HG03060 (cell line): ENCODE data around the gene GARIN5A.
"Not testable (repeated sequence)": the region's sequence is repeated elsewhere in the genome, so short reads cannot be mapped to it uniquely, and the experiment has no call there.

Experiments used
- ATAC-seq: cut with Tn5 transposase; IDR thresholded peaks from one replicate; pipeline ENCODE4 v1.9.1; 2021; ENCODE audit warnings: low read depth, moderate number of reproducible peaks; ENCODE audit not compliant: unreplicated experiment

GARIN5A gene

DNA sequence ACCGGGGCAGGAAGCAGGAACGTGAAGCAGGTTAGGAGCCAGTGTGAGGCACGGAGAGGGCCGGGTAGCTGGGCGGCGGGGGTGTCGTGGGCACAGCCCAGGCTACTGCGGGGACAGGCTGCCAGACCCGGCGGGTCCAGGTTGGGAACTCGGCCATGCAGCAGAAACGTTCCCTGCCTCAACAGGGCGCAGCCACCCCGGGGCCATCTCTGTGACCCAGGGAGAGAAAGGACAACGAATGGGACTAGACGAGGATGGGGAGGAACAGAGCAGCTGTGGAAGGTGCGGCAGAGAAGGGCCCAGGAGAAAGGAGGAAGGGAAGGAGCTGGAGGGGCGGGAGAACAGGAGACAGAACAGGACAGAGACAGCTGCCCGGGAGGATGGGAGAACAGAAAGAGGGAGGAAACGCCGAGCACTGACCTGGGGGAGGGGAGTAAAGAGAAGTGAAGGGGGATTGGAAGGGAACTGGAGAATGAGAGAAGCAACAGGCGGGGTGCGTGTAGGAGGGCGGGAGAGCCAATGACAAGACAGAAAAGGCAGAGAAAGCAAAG lies 12.9 kb upstream of the GARIN5A start:
- ATAC-seq: no peak

DNA sequence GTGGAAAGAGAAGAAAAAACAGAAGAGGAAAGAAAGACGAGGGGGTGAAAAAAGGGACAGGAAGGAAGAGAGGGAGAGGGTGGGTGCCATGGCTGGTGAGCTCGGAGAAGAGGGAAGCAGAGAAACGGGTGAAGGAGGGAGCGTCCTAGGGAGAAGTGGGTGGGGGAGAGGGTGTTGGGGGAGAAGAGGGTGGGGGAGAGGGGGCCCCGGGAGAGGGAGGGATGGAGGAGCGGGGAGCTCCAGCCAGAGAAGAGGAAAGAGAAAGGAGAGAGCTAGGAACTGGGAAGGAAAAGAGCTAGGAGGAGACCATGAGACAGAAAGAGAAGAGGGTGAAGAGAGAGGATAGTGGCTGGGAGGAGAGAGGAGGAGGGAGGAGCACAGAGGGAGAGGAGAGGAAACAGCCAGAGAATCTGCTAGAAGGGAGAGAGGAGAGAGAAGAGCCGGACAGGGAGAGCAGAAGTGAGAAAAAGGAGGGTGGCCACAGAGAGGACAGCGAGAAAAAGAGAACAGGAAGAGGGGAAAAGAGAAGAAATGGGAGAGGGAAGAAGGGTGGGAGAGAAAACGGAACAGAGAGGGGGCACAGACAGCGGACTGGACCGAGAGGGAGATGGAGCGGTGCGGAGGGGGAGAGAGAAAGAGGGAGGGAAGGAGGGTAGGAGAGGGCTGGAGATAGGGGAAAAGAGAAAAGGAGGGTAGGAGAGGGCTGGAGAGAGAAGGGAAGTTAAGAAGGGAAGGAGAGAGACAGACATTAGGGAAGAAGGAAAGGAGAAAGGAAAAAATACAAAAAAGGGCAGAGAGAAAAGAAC lies 11.9 kb upstream of the GARIN5A start:
- ATAC-seq: no peak

DNA sequence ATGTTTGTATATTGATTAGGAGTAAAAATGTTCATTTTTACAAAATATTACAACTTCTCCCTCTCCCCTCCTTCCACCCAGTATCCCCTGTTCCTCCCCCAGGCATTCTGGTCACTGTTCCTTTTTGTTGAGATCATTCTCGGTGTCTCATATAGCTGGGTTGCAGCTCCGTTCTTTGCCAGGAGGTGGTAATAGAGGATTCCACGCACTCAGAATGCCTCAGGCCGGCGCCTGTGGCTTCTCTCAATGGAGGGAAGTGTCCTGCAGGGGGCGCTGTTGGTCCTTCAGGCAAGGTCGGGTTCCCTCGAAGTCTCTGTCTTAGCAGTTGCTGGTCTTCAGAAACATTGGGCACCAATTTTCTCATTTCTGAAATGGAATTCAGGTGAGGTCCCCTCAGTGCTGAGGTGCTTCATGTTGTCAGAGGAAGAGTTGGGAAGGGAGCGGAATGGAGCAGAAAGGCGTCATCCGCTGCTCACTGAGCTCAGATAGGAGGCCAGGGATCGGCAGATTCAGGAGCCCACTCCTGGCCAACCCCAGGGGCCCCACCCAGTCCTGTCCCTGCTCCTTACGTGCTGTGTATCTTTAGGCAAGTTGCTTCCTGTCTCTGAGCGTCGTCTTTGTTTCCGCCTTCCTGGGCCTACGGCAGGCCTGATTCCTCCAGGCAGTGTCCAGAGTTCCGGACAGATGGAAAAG lies 10.3 kb upstream of the GARIN5A start:
- no peak for ATAC-seq

DNA sequence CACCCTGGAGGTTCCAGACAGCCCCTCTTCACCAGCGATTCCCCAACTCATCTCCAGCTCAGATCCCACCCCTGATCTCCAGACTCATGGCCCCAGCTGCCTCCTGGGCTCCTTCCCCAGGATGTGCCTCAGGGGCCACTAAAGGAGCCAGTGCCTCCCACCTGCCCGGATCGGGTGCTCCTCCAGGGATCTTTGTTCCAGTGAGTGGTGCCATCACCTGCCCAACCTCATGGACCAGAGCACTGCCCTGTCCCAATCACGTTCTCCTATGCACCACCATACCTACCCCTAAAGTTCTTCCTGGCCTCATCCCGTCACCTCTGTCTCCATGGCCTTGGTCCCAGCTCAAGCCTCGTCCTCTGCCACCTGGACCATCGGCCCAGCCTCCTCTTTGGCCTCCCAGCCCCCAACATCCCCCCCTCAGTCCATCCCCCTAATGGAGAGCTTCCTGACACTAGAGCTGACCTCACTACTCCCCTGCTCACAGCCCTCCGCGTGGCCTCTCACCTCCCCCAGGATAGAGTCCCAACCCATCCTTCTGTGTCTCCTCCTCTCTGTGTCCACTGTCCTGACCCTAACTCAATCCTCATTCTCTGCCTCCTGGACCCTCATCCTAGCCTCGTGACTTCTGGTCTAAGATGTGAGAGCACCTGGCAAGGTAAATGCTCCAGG lies 8.8 kb upstream of the GARIN5A start:
- no peak for ATAC-seq

DNA sequence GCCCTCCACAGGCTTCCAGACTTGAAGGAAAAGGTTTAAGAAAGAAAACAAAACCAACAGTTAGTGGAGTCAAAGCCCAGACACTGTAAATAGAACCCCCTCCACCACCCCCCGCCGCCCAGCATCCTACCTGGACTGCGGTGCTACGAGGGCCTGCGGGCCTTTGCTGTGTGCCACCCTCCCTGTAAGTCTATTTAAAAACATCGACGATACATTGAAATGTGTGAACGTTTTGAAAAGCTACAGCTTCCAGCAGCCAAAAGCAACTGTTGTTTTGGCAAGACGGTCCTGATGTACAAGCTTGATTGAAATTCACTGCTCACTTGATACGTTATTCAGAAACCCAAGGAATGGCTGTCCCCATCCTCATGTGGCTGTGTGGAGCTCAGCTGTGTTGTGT lies 6.3 kb upstream of the GARIN5A start:
- no peak for ATAC-seq

DNA sequence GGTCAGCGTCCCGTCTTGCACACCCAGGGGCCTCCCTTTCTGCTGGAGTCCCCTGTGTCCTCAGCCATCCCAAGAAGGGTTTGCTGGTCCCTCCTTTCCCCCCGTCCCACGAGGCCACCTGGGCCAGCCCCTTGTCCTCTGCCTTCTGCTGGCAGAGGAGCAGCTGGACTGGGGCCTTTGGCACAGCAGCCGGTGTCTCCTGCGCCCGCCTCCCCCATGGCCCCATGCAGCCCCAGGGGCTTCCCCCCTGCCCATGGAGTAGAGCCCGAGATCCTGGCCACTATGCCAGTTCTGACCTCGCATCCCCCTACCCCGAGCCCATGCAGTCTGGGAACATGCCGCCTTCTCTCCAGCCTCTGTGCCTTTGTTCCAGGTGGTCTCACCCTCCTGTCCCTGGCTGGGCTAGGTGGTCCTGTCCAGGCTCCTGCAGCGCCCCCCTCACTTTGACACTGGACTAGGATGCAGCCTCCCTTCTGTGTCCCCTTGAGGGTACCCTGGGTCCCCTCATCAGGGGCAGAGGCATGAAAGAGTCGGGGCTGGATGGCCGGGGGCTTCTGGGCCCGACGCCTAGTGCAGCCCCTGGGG lies 5.7 kb upstream of the GARIN5A start:
- no peak for ATAC-seq

DNA sequence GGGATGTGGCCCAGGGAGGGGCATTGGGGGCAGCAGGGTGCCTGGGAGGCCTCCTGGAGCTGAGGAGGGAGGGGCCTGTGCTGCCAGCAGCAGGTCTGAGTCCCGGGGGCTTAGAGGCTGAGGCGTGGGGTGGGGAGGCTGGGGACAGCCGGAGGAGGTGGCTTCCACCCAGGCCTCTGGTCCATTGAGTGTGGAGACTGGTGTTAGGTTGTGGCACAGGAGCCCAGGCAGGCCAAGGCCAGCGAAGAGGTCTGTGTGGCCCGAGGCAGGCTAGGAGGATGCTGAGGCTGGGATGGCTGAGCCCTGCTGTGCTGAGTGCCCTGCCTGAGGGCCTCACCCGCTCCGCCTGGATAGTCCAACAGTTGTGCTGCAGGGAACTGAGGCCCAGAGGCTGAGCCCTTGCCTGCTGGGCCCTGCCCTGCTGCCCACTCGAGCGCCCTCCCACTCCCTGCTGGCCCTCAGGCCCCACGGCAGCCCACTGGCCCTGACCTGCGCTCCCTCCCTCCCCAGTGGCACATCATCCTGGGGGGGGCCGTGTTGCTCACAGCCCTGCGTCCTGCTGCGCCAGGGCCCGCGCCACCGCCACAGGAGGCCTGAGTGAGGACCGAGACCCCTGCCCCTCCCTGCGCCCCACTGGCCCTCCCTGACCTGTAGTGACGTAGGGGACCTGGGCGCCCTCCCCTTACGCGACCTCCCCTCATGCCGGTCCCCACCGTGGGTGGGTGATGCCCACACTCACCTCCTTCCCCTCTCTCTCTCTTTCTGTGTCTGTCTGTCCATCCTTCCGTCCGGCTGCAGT lies 4.9 kb upstream of the GARIN5A start:
- ATAC-seq: no peak

DNA sequence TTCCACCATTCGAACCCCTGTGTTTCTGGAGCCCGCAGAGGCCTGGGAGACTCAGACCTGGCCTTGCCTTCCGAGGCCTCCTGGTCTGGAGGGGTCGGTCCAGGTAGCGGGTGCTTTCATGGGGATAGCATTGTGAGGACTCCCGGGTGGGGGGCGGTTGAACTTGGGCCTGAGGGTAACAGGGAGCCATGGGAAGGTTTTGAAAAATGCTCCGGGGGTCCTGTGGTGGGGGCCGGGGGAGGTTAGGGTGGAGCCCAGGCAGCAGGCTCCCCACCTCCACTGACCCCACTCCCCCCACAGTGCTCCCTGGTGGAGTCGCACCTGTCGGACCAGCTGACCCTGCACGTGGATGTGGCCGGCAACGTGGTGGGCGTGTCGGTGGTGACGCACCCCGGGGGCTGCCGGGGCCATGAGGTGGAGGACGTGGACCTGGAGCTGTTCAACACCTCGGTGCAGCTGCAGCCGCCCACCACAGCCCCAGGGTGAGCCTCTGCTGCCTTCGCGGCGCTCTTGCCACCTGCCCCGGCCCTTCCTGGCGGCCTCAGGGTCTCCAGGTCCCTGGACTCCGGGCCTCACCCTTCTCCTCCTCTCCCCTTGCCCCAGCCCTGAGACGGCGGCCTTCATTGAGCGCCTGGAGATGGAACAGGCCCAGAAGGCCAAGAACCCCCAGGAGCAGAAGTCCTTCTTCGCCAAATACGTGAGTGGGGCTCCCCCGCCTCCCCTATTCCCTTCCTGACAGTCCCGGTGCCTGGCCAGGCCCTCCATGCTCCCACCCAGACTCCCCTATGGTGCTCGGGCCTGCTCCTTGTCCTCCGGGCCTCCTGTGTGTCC lies 3.8 kb upstream of the GARIN5A start:
- no peak for ATAC-seq

DNA sequence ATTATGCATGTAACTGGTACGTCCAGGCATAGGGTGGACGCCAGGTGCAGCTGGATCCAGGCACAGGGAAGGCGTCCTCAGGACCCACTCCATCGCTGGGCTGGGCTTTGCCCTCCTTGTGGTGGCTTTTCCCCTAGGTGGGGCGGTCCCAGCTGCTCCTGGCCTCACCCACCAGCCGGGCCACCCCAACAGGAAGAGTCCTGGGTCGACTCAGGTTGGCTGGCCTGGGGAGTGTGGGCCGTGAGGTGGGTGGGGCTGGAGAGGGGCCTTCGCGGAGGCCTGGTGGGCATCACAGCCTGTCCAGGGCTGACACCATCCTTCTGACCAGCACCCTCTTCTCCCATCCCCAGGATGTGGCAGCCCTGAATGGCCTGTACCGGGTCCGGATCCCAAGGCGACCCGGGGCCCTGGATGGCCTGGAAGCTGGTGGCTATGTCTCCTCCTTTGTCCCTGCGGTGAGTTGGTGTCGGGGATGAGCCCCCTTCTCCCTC lies 3.2 kb upstream of the GARIN5A start:
- no peak for ATAC-seq

DNA sequence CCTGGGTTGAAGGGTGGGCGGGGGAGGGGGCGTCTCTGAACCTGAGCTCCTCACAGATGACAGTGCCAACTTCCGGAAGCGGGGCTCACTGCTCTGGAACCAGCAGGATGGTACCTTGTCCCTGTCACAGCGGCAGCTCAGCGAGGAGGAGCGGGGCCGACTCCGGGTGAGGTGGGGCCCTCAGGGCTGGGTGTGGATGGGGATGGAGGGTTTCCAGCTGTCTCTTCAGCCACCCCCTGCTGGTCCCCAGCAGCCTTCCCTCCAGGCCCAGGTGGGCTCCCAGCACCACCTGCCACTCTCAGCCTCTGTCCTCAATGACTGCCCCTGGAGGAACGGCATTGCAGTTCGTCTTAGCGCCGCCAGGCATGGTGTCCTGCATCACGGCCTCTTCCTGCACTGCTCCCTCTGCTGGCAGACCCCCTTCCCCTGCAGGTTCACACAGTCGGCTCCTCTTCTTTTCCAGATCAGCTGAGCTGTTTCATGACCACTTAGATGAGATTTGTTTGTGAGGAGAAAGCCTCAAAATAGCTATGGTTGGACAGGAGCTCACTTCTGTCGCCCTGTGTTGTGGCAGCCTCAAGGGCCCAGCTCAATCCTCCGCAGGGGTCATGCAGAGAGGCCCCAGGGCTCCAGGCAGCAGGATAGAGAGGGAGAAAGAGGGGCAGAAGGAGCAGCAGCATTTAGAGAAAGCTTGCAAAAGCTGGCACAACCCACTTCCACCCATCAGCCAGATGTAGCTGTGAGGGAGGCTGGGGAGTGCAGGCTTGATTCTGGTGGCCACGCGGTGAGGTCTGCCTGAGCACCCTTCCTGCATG lies 2.5 kb upstream of the GARIN5A start:
- ATAC-seq: no peak

DNA sequence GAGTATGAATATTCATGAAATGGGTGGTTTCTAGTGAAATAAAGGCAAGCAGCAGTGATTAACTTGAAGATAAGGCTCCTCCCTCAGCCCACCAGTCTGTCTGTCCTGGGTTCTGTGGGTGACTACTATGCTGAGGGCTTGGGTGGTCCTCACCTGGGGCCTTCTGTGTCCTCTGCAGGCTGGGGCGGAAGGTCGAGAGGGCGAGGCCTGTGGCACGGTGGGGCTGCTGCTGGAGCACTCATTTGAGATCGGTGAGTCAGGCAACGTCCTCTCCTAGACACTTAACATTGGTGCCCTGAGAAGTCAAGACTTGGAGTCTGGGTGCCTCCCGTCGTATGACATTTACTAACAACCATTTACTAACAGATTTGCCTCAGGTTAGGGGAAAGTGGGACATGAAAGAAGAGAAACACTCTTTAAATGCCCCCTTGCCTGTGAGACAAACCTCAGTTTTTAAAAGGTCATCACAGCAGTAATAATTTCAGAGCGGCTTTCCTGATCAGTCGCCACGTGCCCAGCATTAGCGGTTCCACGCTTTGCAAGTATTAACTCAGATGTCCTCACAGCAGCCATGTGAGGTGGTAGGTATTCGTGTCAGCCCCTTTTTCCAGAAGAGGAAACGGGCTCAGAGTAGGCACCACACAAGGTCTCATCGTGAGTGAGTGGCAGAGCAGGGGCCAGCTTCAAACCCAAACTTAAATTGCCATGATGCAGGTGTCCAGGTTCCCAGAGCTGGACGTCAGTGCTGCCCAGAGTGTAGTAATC lies 1.3 kb upstream of the GARIN5A start:
- ATAC-seq: no peak

DNA sequence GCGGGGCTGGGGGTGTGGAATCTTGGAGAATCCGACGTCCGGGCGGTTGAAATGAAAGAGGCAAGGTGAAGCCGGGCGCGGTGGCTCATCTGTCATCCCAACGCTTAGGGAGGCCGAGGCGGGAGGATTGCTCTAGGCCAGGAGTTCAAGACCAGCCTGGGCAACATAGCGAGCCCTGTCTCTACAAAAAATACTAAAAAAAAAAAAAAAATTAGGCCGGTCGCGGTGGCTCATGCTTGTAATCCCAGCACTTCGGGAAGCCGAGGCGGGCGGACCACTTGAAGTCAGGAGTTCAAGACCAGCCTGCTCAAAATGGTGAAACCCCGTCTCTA lies 225 bp upstream of the GARIN5A start:
- no peak for ATAC-seq

DNA sequence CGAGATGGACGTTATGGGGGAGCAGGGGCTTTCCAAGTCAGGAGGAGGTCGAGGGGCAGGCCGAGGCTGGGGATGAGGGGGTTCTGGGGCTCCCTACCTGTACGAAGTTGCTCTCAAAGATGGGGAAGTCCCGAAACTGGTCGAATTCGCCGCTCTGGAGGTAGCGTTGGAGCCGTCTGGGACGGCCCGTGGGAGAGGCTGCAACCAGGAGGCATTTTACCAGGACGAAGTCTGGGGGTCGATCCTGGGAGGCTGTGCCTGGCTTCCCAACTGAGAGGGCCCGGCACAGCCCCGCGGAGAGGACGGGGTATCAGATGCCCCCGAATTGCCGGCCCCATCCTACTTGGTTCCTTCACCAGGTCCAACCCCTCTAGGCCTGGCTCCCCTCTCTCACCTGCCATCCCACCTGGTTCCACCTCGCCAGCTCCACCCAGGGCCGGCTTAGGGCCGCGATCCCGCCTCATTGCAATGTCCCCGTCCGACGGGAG lies 868 bp downstream of the GARIN5A start:
- ATAC-seq: no peak

DNA sequence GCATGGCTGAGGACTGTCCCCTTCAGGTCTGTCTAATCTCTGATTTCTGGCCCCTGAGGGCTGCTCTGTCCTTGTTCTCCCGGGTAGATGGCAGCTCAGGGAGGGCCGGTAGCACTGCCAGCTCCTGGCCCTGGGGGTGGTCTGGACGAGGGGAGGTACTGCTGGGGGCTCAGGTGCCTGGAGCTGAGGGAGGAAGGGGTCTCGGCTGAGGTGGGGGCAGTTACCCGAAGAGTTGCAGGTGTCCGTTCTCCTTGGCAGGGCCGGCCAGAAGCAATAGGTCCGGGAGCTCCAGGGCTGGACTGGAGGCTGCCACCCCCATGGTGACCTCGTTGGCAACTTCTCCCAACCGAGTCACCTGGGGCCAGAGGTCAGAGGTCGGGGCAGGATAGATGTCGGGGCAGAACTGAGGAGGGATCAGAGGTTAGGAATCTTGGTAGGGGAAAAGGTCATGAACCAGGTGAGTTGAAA lies 1.5 kb downstream of the GARIN5A start:
- ATAC-seq: no peak

DNA sequence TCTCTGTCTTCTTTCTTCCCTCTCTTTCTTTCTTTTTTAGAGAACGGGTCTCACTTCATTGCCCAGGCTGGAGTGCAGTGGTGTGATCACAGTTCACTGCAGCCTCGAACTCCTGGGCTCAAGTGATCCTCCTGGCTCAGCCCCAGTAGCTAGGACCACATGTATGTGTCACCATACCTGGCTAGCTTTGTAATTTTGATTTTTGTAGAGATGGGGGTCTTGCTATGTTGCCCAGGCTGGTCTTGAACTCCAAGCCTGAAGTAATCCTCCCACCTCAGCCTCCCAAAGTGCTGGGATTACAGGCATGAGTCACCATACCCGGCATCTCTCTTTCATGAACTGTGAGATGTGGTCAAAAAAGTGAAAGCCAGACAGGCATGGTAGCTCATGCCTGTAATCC lies 3.3 kb downstream of the GARIN5A start:
- ATAC-seq: not testable (repeated sequence)

DNA sequence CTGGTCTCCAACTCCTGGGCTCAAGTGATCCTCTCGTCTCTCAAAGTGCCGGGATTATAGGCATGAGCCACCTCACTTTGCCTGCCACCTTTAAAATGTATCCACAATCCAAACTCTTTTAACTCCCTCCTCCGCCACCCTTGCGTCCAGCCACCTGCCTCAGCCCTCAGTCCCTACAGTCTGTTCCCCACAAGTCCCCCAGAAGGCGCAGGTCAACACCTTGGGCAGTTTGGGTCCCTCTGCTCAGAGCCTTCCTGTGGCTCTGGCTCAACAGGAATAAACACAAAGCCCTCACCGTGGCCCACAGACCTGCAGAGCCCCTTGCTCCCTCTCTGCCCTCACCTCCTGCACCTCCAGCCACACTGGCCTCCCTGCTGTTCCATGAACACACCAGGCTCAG lies 7.8 kb downstream of the GARIN5A start:
- ATAC-seq: no peak

DNA sequence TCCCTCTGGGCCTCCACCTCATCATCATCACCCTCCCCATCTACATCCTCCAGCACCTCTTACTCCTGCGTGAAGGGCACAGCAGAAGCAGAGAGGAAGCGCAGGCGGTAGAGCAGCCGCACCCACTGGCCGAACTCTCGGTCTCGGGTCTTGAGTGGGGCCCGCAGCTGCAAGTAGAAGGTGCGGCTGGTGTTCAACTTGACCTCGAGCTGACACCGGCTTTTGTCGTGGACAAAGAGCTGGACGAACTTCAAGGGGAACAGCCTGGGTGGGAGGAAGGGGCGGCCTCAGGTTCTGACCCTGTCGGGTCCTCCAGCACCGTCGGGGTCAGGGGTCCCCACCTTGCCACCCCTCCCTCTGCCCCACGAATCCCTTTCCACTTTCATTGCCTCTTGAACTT lies 9.1 kb downstream of the GARIN5A start:
- ATAC-seq: no peak

DNA sequence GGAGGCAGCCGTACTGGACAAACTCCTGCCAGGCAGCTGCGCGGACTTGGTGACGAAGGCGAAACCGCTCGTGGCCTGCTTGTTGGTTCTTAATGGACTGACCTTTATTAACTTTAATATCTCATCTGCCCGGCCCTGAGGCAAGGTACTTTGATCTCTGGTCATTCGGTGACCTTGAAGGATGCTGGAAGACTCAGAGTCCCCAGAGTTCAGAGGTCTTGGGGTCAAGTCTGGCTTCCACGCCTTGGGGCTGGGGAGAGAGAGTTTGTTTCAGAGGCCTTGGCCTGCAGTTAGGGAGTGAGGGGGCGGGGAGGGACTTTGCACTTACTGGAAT lies 10.0 kb downstream of the GARIN5A start:
- ATAC-seq: no peak
